ENCODE results near the gene THNSL1. TPM values are rescaled to one million over a fixed set of nuclear protein-coding genes. Genes with fewer than 3 reads are reported as not detected.

Gene THNSL1
- total RNA-seq, 2 experiments from 2014 or later: 5.5 to 8.3 TPM

- no peak for TF ChIP-seq CTCF (conservative IDR thresholded peaks at IDR 0.05; ENCODE audit: low read length)
- no peak for TF ChIP-seq EZH2phosphoT487 (IDR thresholded peaks at IDR 0.05; ENCODE audit: borderline replicate concordance, low read depth, low read length)
- H3K4me1 ChIP-seq (ENCODE audit: insufficient read depth, low read length, poor library complexity, severe bottlenecking): no peaks in the 10 kb centered on the region
- intact Hi-C loops (cut with micrococcal nuclease; ENCODE audit: unreplicated experiment): no loop called here
- H3K4me3 ChIP-seq (ENCODE audit: low read depth, low read length, poor library complexity, severe bottlenecking): no peak overlapping the region
- no peaks in the 10 kb centered on the region for H4K20me1 ChIP-seq (ENCODE audit: insufficient read depth, low read length)
- H2AFZ ChIP-seq (ENCODE audit: low read length): no peak overlapping the region
- H3K36me3 ChIP-seq (ENCODE audit: insufficient read depth, low read length): no peaks in the 10 kb centered on the region
- no TSS peak for BruUV-seq (replicated peaks)
- POLR2A ChIA-PET: interaction anchor here (0.6 kb wide), 1 partner anchor 49 kb away, joined by 4 read pairs; no protein-coding TSS in a partner anchor
- no peaks in the 10 kb centered on the region for H3K9me2 ChIP-seq (ENCODE audit: insufficient read depth, low read length)
- no peak overlapping the region for H3K4me2 ChIP-seq (ENCODE audit: low read length)
- no peaks in the 10 kb centered on the region for H3K9me3 ChIP-seq (ENCODE audit: low read length)
- no peaks in the 10 kb centered on the region for H3K79me2 ChIP-seq (ENCODE audit: insufficient read depth, low read depth, low read length)
- no peak for DNase-seq (ENCODE audit: low spot score)
- H3K27ac ChIP-seq (ENCODE audit: low read depth, low read length, poor library complexity, severe bottlenecking): no peak overlapping the region
- CTCF ChIA-PET (ENCODE audit: unreplicated experiment): no interaction called here
Measured at GRCh38 chr10:25063157-25063556, 46.7 kb downstream of the THNSL1 start.

GRCh38 chr10:25063644-25064043 is 47.2 kb downstream of the THNSL1 start:
- H3K27ac ChIP-seq (ENCODE audit: low read depth, low read length, poor library complexity, severe bottlenecking): no peak overlapping the region
- no peaks in the 10 kb centered on the region for H4K20me1 ChIP-seq (ENCODE audit: insufficient read depth, low read length)
- no peaks in the 10 kb centered on the region for H3K79me2 ChIP-seq (ENCODE audit: insufficient read depth, low read depth, low read length)
- DNase-seq (ENCODE audit: low spot score): no peak
- CTCF ChIA-PET (ENCODE audit: unreplicated experiment): no interaction called here
- H3K4me3 ChIP-seq (ENCODE audit: low read depth, low read length, poor library complexity, severe bottlenecking): no peak overlapping the region
- intact Hi-C loops (cut with micrococcal nuclease; ENCODE audit: unreplicated experiment): no loop called here
- BruUV-seq (replicated peaks): no TSS peak
- H3K36me3 ChIP-seq (ENCODE audit: insufficient read depth, low read length): no peaks in the 10 kb centered on the region
- no peak for TF ChIP-seq CTCF (conservative IDR thresholded peaks at IDR 0.05; ENCODE audit: low read length)
- TF ChIP-seq EZH2phosphoT487 (IDR thresholded peaks at IDR 0.05; ENCODE audit: borderline replicate concordance, low read depth, low read length): no peak
- POLR2A ChIA-PET: no interaction called here
- no peaks in the 10 kb centered on the region for H3K9me3 ChIP-seq (ENCODE audit: low read length)
- H3K4me1 ChIP-seq (ENCODE audit: insufficient read depth, low read length, poor library complexity, severe bottlenecking): no peaks in the 10 kb centered on the region
- H2AFZ ChIP-seq (ENCODE audit: low read length): no peak overlapping the region
- H3K9me2 ChIP-seq (ENCODE audit: insufficient read depth, low read length): no peaks in the 10 kb centered on the region
- no peak overlapping the region for H3K4me2 ChIP-seq (ENCODE audit: low read length)

- Histone ChIP-seq H3K79me2 (ENCODE audit: insufficient read depth, low read depth, low read length) (no peaks in the 10 kb centered on the region), H3K36me3 (ENCODE audit: insufficient read depth, low read length) (no peaks in the 10 kb centered on the region), H3K4me3 (ENCODE audit: low read depth, low read length, poor library complexity, severe bottlenecking) (no peak overlapping the region), H4K20me1 (ENCODE audit: insufficient read depth, low read length) (no peaks in the 10 kb centered on the region), H3K4me1 (ENCODE audit: insufficient read depth, low read length, poor library complexity, severe bottlenecking) (no peaks in the 10 kb centered on the region), H3K9me2 (ENCODE audit: insufficient read depth, low read length) (no peaks in the 10 kb centered on the region), H3K9me3 (ENCODE audit: low read length) (no peaks in the 10 kb centered on the region), H3K4me2 (ENCODE audit: low read length) (no peak overlapping the region), H2AFZ (ENCODE audit: low read length) (no peak overlapping the region), H3K27ac (ENCODE audit: low read depth, low read length, poor library complexity, severe bottlenecking) (no peak overlapping the region)
- DNase-seq (ENCODE audit: low spot score): no peak
- intact Hi-C loops (cut with micrococcal nuclease; ENCODE audit: unreplicated experiment): no loop called here
- TF ChIP-seq EZH2phosphoT487 (IDR thresholded peaks at IDR 0.05; ENCODE audit: borderline replicate concordance, low read depth, low read length) (no peak), CTCF (conservative IDR thresholded peaks at IDR 0.05; ENCODE audit: low read length) (no peak)
- ChIA-PET CTCF (ENCODE audit: unreplicated experiment) (no interaction called here), POLR2A (interaction anchor here (0.6 kb wide), 1 partner anchor 16 kb away, joined by 3 read pairs; no protein-coding TSS in a partner anchor)
- no TSS peak for BruUV-seq (replicated peaks)
Measured at GRCh38 chr10:25064401-25064800, 48.0 kb downstream of the THNSL1 start.

Data from OCI-LY7 (cell line).